Embryonic facial prominence (tissue), 1 donor: Measurements from ENCODE around the gene TMCC1.
A peak's percentile ranks its signal among the peaks of the same experiment; 100 is the strongest.
"Not testable (repeated sequence)": the region's sequence is repeated elsewhere in the genome, so short reads cannot be mapped to it uniquely, and the experiment has no call there.

Source experiments
- DNase-seq: peaks from one replicate; pipeline ENCODE4 v3.0.0-alpha.2; 2016; ENCODE audit errors: extremely low spot score

The TMCC1 gene

DNA sequence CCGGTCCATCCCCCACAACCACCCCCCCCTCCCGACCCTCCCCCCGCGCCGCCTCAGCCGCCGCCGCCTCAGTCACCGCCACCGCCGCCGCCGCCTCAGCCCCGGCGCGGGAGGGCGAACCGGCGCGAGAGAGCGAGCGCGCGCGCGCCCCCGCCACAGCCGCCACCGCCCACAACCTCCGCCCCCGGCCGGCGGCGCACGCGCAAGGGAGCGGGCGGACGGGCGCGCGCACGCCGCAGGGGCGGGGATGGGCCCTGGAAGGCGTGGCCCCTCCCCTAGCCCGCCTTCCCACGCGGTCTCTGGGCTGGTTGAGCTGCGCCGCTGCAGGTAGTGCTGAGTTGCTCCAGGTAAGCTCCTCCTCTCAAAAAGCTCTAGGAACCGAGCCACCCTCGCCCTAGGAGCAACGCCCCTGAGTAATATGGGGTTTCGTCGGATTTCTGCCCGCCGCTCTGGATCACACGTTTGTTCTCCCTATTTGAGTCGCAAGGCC lies at the start of gene TMCC1:
TMCC1 (minus strand) TSS at position 131 of the 490 bp plus-strand sequence.
- DNase-seq, result peak; percentile 76

DNA sequence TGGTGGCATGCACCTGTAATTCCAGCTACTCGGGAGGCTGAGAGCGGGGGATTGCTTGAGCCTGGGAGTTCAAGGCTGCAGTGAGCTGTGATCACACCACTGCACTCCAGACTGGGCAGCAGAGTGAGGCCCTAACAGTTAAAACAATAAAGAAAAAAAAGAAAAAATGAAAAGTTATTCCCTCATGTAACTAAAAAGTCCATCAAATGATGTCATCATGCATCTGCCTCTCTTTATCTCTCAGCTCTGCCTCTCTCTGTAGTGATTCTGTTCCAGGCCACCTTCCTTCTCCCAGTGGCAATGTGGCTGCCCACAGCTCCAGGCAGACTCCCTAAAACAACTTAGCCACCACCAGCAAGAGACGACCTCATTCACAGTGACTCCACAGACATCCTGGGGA lies 49.5 kb upstream of the TMCC1 start:
- no peak for DNase-seq

DNA sequence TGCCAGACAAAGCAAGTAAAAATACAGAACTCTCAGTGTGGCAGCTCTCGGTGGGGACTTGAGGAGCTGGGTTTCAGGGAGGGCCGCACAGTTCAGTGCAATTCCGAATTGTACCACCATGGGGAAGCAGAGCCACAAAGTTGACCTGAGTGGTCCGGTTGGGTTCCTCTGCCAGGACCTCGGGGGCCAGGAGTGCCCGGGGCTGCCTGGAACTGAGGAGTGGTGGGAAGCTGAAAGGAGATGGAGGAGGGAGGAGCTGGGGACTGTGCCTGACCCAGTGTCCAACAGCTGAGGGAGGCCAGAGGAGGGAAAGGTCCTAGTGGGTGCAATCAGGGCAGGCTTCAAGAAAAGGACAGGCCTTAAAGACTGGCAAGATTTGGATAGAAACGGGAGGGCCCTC lies 48.8 kb upstream of the TMCC1 start:
- DNase-seq, result no peak

DNA sequence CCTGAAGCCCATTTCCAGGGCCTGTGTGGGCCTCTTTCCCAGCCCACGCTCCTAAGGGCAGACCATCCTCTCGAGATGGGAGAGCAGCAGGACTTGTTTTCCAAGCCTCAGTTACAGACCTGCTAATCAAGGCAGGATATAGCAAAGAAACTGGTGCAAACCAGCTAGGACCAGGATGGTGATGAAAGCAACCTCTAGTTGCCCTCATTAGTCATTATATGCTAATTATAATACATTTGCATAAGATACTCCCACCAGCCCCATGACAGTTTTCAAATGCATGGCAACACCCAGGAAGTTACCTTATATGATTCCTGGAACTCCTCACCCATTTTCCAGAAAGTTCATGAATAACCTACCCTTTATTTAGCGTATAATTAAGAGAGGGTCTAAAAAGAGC lies 46.6 kb upstream of the TMCC1 start:
- no peak for DNase-seq

DNA sequence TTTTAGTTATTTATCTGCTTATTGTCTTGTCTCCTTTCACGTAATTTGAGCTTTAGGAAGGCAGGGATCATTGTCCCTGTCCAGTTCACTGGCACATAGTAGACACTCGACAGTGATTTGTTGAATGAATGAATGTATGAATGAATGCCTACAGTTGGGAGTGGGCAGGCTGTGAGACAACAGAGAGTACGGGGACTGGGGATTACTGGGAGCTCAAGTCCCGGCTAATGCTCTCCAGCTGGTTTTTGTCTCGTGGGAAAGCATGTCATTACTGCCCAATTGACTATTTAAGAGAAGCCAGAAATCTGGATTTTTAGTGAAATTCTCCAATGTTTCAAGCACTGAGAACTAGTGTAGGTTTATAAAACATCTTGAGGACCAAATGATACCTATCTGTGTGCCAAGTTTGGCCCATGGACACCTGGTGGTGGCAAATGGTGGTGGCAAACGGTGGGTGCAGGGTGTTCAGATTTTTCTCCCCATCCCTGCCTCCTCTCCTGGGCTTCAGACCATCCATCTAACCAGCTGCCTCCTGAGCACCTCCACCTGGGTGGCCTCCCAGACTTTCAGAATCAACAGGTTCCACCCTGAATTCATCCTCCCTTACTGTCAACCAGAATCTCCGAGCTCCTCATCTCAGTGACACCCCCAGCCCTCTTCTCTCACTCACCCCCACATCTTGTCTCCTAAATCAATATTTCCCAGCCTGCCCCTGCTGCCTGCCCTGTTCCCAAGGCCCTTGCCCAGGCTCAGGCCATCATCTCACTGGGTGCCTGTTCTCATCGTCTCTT lies 44.8 kb upstream of the TMCC1 start:
- DNase-seq, result no peak

DNA sequence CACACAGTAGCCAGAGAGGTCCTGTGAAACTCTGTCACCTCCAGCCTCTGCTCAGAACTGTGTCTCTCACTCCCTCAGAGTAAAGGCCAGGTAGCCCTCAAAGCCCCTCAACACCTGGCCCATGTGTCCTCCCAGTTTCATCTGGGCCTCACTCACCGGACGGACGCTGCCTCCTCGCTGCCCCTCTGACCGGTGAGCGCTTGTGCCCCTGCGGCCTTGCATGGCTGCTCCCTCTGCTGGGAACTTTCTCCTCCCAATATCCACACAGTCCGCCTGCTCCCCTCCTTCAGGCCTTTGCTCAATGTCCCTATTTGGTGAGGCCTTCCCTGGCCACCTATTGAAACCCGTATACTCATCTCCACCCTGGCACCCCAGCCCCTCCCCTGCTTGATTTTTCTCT lies 44.2 kb upstream of the TMCC1 start:
- no peak for DNase-seq

DNA sequence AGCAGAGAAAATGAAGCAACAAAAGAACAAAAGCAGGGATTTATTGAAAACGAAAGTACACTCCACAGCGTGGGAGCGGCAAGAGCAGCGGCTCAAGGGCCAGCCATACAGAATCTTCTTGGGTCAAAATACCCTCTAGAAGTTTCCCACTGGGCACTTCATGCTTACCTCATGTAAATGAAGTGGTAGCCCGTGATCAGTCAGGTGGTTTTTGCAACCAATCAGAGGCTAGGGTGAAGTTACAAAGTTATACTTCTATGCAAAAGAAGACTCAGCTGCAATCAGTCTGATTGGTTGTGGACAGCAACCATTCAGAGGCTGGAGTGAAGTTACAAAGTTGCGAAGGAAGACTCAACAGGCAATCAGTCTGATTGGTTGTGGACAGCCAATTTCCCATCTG lies 43.2 kb upstream of the TMCC1 start:
- DNase-seq, result no peak

DNA sequence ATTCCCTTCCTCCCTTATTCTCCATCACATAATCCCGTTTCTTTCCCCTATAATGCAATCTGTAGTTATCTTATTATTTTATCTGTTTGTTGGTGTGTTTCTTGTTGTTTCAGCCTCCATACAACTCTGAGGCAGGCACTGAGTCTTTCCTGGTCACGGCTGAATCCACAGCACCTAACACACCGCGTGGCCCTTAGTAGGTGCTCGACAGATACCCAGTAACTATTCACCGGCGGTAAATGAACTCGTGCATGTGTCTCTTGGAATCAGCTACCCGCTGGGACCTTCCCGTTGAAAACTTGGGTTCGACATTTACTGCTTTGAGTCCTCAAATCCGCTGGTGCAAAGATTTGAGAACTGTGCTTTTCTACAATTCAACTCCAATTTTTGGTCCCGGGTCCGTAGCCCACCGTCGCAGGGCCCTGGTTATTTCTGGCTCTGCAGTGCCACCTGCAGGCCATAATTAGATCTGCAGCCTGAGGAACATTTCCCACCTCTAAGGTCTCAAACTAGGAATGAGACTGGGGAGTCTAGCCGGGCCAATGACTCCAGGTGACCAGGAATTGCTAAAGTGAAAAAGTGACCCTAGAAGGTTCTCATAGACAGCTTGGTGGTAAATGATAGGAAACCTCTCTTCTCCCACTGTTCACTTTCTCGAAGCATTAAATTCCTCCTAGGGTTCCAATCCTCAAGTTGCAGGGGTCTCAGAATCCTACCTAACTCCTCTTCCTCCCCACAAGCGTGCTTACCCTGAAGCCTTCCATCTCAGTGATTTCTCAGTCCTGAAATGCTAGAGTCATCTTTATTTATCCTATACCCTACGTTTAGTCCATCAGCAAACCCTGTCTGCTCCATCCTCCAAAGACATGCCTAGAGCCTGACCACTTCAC lies 41.0 kb upstream of the TMCC1 start:
- peak; percentile 29 for DNase-seq

DNA sequence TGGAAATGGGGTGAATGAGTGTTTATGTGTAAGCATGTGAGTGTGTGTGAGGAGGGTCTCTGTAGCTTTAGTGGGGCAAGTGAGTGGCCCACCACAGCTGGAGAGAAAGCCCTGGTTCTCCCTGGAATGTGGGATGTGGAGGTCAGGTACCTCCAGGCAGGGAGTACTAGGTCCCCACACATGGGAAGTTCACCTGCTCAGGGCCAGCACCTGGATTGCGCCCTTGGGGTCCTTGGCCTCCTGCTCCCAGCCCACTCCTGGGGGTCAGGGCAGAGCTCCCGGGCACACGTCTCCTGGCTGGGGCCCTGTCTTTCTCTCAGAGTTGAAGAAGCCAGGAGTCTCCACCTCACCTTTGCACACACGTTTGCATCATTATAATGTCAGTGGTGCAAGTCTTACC lies 40.0 kb upstream of the TMCC1 start:
- no peak for DNase-seq

DNA sequence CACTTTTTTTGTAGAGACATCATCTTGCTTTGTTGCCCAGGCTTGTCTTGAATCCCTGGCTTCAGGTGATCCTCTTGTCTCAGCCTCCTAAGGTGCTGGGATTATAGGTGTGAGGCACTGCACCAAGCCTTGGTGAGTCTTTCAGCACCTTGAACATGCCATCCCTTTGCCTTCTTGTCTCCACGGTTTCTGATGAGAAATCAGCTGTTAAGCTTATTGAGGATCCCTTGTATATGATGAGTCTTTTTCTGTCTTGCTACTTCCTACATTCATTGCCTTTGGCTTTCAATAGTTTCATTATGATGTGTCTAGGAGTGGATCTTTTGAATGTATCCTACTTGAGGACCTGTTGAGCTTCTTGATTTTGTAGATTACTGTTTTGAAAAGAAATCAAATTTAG lies 35.9 kb upstream of the TMCC1 start:
- no peak for DNase-seq

DNA sequence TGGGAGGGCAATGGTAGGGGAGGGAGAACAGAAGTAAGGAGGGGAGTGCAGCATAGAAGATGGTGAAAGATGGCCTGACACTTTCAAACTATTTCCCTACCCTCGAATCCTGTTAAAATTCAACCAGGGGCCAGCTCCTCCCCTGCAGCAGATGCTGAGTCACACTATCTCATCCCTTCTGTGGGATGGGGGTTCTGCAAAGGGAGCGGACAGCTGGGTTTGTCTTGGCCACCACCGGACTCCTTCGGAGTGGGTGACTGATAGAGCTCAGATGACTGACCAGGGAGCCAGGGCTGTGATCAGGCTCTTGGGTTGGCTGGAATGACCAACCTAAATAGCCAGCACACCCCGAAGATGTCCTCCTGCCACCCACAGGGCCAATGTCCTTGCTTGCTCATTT lies 33.6 kb upstream of the TMCC1 start:
- no peak for DNase-seq

DNA sequence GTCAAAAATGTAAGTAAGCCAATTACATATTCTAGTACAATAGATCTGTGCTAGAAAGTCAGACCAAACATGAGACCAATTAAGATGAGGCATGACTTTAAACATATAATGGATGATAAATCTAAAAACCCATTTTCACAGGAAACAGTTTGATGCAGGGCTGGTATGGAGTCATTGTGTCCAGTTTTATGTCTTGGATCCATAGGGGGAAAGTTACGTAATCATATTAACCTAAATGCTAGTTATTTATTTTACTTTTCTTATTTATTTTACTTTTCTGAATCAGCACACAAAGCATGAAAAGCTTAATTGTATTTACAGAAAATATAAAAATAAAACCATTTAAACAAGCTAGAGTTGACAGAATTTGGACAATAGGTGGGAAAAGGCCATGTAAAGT lies 26.3 kb upstream of the TMCC1 start:
- DNase-seq, result no peak

DNA sequence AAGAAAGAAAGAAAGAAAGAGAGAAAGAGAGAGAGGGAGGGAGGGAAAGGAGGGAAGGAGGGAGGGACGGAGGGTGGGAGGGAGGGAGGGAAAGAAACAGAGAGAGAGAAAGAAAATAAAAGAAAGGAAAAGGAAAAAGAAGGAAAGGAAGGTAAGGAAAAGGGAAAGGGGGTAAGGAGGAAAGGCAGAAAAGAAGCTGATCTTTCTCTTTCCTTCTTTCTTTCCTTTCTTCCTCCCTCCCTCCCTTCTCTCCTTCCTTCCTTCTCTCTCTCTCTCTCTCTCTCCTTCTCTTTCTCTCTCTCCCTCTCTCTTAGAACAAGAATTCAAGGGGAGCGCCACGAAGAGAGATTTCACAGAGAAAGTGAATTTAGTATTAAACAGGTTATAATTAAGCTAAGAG lies 25.8 kb upstream of the TMCC1 start:
- DNase-seq, result no peak

DNA sequence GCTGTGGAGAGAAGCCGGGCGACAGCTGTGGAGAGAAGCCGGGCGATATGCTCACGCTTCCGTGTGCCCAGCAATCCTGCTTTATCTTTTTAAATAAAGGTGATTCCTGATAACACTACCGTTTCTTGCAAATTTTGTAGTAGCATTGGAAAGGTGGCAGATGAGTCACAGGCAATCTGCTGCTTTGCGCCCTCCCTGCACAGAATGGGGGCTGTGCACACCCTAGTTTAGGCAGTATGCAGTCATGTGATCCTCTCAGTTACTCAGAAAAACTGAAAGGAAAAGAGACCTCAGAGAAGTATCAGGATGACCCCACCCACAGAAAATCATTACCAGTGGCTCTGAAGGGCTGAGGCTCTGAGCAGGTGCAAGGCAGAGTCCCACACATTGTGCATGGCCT lies 24.9 kb upstream of the TMCC1 start:
- DNase-seq, result no peak

DNA sequence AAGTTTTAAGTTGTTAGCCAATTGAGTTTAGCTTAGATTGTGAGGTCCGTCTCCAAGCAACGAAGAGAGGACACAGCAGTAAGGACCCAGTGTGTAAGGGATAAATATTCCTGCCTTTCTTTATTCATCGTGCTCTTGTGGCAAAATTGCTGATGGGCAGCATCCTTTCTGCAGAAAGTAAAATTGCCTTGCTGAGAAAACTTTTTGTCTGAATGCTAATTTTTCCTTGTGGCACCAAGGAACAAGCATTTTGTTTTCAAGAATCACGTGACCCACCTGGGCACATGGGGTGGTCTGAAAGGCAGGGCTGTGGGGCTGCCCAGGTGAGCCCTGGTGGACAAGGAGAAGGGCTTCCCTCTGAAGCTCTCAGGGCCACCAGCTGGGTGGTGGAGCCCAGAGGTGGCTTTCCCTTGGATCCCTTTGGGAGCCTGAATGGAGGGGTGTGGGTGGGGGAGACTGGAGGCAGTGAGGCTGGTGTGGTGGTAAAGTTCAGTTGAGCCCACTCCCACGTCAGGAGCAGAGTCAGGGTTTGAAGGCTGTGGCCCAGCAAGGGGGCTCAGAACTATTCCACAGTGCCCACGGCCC lies 24.0 kb upstream of the TMCC1 start:
- DNase-seq, result no peak

DNA sequence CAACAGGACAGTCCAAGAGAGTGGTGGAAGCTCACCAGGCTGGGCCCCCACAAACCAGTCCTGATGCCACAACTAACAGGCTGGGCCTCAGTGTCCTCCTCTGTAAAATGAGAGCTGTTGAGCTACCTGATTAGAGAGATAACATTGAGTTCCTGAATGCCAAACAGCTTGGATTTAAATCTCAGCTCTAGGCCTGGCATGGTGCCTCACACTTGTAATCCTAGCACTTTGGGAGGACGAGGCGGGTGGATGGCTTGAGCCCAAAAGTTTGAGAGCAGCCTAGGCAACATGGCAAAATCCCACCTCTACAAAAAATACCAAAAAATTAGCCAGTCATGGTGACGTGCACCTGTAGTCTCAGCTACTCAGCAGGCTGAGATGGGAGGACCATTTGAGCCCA lies 20.1 kb upstream of the TMCC1 start:
- DNase-seq, result no peak

DNA sequence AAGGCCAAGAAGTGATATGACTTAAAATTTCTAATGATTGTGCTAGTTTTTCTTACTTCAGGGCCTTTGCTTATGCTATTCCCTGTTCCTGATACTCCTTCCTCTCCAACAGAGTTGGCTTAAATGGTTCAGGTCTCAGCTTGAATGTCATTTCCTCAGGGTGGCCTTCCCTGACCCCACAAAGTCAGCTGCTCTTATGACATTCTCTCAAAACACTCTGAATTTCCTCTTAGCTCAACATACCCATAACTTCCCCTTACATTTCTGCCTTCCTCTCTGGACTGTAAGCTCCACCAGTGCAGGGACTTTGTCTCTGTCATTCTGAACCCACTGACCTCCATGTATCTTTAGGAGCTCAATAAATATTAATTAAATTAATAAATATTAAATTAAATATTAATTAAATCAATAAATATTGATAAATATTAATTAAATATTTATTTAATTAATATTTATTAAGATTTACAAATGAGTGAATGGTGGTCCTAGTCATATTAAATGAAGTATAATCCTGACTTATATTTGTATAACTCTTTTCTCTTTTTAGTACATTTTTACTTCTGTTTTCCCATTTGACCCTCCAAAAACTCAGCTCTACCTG lies 17.9 kb upstream of the TMCC1 start:
- no peak for DNase-seq

DNA sequence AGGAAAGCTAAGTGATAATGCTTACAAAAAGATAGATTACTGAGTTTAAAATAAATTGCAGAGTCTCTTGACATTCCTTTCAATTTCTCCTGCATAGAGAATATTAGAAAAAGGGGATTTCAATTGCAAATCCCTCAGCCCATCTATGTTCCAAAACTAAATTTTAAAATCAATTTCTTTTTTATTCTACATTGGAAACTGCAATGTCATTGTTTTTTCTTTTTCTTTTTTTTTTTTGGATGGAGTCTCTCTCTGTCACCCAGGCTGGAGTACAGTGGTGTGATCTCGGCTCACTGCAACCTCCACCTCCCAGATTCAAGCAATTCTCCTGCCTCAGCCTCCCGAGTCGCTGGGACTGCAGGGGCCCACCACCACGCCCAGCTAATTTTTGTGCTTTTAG lies 15.7 kb upstream of the TMCC1 start:
- DNase-seq, result not testable (repeated sequence)

DNA sequence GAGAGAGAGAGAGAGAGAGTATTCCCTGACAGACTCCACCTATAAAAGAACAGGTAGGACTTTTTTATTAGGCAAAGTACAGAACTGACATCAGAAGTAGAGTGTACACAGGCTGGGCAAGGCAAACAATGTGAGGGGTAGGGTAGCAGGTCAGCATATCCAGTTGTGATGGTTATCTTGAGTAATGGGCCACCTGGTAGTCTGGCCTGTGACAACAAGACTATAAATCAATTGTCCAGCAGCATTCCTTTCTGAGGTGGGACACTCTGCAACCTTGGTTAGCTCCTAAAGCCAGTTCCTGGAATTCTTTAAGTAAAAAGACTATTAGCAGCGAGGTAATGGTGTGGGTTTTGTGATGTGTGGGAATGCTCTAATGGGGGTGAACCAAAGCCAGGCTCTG lies 14.9 kb upstream of the TMCC1 start:
- DNase-seq, result no peak

DNA sequence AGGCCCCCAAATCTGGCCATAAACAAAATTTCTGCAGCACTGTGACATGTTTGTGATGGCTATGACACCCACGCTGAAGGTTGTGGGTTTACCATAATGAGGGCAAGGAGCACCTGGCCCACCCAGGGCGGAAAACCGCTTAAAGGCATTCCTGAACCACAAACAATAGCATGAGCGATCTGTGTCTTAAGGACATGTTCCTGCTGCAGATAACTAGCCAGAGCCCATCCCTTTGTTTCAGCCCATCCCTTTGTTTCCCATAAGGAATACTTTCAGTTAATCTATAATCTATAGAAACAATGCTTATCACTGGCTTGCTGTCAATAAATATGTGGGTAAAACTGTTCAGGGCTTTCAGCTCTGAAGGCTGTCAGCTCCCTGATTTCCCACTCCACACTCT lies 7.8 kb upstream of the TMCC1 start:
- not testable (repeated sequence) for DNase-seq

DNA sequence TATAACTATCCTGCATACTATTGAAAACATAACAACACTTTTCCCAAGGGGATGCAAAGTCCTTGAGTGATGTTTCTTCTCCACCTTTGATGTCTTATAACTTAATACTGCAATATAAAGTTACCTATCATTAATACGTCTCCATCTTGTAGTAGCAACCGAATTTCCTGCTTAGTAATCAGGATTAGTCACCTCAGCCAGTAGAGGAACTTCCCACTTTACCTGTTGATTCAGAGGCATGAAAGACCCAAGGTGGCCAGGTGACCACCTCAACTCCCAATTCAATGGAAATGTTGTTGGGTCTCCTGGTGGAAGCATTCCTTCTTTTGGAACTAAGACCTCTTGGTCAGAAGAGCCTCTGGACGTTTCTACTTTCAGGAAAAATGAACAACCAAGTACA lies 3.5 kb upstream of the TMCC1 start:
- no peak for DNase-seq
